ENCODE measurements around the gene UBE2O.

UBE2O gene

DNA sequence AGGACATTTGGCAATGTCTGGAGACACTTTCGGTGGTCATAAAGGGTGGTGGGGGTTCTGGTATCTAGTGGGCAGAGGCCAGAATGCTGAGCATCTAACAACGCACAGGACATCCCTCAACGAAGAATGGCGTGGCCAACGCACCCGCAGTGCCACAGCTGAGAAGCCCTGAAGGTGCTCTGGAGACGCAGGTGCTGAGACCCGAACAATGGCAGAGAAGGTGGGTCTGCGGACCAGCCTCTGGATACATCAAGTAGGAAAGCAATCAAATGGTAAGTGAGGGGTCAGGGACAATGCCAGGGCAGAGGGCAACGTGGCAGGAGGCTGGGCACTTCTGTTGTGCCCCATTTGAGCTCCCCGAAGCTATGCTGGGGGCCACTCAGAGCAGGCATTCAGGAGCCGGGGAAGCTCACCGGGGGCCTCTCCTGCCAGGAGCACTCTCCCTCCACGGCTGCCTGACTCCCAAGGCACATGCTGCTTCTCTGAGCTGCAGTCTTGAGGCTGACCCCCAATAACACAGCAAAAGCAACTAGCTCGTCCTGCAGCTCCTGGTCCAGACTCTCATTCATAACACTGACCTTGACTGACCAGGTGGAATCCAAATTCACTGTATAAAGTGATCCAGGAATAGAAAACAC is 42.5 kb downstream of the UBE2O start:
- no peak for DNase-seq

DNA sequence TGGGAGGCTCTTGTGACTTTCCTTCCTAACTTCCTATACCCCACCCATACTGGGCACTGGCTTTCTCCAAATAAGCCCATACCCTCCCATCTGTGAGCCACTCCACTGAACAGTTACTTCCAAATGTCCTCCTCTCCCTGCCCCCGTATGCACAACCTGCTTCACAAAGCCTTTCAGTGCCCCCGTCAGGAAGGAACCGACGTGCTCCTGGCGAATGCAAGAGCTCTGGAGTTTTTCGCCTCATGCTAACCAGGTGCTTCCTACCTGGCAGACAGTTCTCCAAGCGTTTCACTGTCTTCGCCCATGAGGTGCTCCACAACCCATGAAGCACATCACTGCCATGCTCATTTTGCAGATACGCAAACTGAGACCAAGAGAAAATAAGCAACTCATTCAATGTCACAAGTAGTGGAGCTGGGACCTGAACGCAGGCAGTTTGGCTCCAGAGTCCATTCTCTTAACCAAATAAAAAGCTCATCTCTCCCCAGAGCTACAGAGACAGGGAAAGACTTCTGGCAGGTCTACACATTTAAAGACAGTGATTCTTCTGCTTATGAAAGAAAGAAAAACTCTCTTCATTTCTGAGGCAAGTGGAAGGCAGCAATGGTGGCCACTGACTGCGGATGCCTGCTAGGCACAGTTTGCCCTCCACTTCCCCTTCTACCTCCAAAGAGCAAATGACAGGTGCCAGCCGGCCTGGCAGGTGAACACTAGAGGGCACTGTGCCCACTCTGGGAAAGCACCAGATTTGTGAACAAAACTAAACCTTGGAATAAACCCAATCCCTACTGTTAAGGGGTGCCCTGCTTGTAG is 44.7 kb downstream of the UBE2O start:
- peak; percentile 82 for DNase-seq

DNA sequence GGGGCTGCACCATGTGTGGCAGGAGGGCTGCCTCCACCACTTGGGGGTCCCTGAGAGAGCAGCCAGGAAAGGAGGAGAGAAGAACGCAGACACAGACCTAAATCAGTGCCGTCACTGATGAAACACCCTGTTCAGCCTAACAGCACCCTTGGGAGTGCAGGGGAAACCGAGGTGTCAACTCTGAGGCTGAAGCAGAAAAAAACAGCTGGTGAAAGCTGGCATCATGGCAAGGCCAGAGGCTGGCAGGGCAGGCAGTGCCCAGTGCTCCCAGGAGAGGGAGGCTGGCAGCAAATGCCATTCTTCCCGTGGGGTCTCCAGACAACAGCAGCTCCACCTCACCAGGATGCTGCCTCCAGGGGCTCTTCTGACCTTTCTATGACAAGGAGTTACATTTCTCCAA is 45.4 kb downstream of the UBE2O start:
- DNase-seq: no peak

DNA sequence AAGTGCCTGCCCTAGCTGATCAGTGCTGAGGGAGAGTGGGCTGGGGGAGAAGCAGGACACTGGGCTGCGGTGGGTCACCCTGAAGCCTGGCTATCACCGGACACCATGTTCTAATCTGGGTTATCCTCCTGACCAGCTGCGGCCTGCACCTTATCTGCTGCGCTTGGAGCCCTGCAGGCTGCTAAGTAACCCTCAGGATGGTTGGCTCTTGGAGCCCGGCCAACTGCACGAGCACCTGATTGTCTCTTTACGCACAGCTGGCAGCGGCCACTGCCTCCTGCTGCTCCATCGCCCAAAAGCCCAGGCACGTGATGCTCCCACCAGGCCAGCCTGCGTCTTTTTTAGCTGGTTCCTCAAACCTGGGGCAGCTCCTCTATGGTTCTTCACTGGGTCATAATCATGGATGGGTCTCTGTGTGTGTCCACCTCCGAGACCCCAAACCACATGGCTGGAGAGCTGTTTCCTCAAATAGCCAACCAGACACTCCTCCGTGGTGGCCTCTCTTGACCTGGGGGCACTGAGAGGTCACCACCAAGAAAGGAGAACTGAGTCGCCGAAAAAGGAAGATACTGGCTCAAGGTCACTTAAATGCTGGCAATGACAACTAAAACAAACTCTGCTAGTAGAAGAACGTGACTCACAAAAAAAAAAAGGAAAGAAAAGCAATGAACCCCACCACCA is 46.8 kb downstream of the UBE2O start:
- DNase-seq: peak; percentile 54

DNA sequence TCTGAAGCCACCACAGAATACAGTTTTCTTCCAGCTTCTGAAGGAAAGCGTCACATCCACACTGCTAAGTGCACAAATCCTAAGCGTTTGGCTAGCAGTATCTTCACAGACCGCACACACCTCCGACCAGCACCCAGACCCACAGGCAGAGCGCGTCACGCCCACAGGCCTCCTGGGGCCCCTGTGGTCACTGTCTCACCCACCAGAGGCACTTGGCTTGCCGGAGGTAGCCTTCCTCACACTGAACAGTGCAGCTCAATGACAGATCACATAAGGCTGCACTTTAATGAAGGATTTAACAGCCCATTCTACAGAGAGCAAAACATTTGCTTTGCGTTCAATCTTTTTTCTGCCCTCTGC is 47.4 kb downstream of the UBE2O start:
- DNase-seq: no peak

DNA sequence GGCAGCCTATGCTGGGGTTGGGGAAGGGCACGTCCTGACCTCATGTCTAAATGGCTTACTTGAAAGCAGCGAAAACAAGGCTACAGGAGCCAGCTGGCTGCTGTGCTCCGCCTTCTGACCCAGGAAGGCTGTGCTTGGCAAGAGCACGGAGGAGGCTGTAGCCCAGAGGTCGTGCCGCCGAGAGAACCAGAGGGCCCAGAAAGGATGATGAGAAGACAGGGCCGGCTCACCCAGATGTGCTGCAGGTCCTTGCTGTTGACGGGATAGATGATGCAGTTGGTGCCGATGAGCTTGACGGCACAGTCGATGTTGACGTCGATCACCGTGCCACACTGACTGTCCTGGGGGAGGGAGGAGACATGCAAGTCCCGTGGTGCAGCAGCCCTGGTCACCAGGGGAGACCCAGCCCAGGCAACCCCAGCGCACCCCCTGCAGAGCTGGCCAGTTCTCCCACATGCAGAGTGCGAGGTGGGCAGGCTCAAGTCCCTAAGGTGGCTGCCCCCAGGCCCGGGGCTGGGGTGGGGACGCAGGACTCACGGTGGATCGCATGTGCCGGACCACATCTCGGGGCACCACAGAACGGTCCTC is 47.9 kb downstream of the UBE2O start:
- DNase-seq: no peak

DNA sequence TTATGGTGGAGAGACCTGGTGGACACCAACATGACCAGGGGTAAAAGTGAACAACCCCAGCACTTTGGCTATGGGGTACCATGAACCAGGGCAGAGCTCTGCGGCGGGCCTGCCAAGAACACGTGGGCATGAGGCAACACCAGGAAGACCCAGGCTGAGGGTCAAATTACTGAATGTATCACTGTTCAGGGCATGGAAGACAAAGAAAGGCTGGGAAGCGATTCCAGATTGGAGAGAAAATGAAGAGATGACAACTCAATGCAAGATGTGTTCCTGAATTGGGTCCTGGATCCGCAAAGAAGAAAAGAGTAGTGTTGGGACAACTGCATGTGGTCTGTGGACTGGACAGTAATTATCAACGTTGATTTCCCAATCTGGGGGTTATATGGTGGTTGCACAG is 48.7 kb downstream of the UBE2O start:
- no peak for DNase-seq

DNA sequence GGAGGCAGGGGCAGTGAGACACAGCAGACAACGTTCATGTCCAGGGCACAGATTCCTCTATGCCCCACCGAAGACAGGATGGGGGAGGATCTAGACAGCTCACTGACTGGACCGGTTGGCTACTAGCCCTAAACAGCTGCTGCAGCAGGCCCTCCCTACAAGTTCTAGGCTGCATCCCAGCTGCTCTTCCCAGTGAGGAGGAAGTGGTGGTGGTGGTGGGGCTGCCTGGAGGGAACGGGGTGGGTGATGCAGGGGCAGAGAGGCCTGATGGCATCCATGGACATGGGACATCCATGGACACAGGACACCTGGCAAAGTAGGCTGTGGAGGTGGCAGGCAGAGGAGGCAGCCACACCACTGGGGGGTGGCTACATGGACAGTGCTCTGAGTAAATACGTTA is 50.2 kb downstream of the UBE2O start:
- DNase-seq: no peak

DNA sequence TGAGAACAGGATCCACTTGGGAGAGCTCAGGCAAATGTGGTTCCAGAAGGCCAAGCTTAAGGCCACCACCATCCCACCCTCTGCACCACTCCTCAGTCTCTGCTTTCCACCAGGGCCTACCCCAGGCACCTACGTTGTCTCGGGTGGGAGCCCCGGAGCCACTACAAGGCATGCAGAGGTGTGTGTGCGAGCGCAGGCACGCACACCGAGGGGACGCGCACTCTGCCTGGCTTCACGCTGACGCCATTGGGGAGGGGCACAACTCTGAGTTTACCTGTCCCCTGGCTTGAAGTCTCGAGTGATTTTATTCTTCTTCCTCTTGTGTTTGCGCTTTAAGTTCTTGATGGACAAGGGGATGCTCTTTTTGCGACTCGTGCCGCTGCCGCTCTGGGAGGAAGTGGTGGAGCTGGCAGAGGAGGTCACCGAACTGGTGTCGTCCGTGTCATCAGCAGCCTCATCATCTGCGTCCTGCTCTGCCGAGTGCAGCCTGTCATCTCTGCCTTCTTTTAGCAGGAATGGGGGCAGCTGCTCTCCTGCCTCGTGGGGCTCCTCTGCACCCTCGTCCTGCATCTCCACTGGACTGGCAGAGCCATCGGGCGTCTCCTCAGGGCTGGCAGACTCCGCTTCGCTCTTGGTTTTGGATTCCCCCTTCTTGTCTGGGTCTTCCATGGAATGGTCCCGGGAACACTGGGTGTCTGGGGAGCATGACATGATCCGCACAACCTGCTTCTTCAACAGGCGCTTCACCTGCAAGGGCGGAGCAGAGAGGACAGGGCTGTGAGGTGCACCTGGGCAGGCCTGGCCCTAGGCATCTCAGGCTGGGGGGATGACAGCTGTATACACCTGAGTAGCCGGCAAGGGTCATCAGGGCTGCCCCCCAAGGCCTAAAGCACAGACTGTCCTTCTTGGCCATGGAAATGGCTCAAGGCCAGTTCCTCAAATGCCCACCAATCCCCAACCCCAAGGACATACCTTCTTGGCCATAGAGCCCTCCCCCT is 53.5 kb downstream of the UBE2O start:
- no peak for DNase-seq

DNA sequence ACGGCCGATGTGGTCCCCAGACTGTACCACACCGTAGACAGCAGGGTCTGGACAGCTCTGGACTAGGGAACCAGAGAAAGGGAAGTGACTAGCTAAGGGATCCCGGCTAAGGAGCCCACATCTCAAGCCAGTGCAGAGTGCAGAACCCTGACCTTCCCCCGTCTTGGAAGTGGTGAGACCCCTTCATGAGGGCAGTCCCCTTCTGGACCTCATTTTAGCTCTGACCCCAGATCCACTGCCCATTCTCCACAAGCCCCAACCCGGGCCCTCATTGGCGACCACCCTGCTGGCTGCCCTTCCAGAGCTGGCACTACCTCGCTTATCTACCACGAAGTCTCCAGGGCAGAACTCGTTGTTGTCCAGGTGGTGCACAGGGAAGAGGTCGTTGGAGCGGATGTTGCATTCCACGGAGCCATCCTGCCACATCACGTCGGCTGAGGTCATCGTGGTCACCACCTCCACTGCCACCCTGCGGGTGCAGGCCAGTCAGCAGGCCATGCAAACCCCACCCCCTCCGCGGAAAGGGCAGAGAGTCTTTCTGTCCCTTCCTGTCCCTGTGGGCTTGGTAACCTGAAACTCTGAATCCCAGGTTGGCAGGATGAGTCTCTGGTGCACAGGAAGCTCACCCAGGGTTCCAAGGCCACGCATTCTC is 54.3 kb downstream of the UBE2O start:
- peak; percentile 40 for DNase-seq

DNA sequence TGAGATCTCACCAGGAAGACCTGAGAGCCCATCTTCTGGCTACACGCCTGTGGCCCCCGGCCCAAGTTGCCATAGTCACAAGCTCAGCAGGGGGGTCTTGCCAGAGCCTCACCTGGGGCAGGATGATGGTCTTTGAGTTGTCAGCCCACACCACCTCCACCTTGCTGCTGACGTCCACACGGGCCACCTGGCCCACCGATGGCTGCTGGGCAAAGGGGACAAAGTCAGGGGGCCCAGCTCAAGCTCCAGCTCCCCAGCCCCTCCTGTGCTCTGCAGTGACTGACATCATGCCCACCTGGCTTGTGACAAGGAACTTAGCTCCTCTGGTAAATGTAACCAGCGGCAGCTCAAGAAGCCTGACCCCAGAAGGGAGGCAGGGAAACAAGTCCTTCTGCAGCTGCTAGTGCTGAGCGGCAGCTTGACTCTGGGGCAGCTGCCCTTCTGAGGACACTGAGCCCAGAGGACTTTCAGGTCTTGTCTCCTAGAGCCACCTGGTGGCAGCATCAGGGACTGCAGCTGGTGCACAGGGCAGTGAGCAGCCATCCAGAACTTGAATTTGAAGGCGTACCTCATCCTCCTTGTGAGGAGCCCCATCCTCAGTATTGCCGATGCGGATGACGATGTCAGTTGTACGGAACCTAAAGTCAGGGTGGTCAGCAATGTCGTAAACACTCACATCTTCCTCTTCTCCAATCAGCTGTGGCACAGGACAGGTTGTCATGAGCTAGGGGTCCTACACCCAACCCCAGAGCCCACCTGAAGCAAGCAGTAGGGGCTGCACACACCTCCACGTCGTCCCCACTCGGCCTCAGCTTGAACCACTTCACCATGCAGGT is 55.0 kb downstream of the UBE2O start:
- peak; percentile 96 for DNase-seq

DNA sequence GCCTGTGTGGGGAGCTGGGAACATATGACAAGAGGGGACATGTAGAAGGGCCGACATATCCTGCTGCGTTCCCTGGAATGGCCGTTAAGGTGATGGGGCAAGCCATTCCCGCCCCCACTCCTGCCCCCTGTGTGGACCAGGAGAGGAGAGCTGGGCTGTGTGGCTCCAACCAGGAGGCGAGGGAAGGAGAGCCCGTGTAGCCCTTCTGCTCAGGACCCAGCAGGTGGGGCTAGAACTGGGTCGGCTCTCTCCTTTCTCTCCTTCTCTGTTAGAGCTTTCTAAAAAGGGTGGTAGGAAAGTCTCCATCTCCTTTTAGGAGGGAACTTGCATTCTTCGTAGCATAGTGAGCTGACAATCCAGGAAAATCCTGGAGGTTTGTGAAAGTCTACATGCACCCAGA is 55.8 kb downstream of the UBE2O start:
- no peak for DNase-seq

DNA sequence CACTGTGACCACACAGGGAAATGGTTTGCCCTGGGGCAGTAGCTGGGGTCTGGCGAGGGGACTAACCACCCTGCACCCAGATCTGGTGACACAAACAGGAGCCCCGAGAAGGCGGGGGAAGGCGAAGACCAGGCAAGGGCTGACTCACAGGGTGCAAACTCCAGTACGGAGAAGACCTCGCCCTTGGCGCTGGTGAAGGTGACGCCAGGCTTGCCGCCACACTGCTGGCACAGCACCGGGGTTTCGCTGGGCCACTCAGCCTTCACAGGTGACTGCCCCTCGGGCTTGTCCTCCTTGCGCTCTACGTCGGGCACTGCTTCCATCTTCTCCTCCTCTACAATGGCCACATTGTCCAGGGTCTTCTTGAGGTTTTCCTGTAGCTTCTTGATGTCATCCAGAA is 57.0 kb downstream of the UBE2O start:
- no peak for DNase-seq

DNA sequence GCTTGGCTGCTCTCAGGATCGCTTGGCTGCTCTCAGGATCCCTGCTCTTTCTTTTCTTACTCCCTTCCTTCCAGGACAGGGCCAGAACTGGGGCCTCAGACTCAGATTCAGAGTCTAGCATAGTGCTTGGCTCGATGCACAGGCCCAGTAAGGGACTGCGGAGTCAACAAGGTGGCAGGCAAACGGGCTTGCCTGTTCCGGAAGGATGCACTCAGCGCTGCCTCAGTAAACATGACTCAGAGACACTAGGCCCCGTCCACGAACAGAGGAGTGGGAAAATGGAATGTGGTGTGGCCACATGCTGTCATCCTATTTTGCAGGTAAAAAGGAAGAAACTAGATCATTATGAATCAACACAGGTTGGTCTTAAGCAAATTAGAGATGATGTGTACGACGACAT is 58.8 kb downstream of the UBE2O start:
- peak; percentile 96 for DNase-seq

DNA sequence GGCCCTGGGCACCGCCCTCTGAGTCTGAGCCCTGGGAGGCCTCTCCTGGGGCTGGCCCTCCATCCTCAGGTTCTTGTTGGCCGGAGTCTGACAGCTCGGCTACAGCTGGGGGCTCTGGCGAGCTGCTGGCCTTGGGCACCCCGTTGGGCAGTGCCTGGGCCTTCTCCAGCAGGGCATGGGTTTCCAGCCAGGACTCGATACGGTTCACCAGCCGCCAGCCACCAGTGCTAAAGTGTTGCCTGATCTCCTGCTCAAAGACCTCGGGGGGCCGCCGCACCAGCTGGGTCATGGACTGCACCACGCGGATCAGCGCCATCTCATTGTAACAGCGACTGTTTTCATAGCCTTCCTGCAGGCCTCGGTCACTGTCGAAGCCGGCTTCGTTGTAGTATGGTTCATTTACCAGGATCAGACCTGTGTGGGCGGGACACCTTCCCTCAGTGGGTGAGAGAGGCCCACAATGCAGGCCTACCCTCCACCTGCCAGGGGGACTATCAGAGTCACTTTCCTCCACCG is 61.7 kb downstream of the UBE2O start:
- no peak for DNase-seq

DNA sequence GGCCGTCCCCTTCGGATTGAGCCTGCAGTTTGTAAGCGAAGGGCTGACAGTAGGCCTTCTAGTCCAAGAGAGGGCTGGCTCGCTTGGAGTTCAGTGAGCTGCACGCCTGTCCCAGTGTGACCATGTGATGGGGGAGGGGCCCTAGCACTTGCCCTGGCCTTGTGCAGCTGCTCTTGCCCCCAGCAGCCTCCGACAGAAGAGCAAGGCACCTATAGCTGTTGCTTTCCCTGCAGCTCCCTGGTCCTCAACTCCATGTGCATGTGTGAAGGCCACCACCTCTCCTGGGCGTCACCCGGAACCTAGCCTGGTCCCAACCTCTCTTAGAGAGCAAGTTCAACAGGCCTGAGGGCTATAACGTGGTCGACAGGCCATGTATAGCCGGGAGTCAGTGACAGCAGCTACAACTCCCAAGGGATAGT is 62.9 kb downstream of the UBE2O start:
- no peak for DNase-seq

DNA sequence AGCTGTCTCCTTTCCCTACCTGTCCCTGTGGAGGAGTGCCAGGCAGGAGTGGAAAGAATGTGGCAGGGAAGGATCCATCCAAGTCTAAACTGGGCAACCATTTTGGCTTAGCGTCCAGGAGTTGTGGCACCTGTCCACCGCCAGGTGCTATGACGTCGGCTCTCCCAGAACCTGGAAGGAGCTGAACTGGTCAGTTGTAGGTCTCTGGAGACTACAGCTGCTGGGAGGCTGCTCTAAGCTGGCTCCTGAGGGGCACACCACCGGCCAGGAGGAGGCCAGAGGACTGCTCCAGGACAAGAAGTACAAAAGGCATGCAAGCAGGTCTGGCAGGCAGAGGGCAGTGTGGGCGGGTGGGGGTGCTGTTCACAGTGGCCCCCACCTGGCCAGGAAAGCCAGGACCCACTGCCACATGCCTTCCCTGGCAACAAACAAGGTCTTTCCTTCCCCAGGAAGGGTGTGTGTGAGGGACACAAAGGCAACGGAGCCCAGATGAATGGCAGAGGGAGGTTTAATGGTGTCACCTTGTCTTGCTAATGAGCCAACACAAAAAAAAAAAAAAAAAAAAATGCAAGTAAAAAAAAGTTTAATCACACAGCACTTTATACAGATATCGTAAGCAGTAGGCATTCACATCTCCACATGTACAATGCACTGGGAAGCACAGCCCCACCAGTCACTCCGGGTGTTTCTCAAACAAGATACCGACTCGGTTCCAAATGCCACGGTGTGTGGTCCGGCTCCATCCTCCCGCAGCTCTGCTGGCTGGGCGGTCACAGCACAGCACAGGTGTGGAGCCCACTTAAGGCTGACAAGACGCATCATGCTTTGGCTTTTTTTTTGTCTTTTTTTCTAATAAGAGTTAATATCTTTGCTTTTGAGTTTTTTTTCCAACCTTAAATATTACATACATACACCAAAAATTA is 63.7 kb downstream of the UBE2O start:
- DNase-seq: peak; percentile 59

DNA sequence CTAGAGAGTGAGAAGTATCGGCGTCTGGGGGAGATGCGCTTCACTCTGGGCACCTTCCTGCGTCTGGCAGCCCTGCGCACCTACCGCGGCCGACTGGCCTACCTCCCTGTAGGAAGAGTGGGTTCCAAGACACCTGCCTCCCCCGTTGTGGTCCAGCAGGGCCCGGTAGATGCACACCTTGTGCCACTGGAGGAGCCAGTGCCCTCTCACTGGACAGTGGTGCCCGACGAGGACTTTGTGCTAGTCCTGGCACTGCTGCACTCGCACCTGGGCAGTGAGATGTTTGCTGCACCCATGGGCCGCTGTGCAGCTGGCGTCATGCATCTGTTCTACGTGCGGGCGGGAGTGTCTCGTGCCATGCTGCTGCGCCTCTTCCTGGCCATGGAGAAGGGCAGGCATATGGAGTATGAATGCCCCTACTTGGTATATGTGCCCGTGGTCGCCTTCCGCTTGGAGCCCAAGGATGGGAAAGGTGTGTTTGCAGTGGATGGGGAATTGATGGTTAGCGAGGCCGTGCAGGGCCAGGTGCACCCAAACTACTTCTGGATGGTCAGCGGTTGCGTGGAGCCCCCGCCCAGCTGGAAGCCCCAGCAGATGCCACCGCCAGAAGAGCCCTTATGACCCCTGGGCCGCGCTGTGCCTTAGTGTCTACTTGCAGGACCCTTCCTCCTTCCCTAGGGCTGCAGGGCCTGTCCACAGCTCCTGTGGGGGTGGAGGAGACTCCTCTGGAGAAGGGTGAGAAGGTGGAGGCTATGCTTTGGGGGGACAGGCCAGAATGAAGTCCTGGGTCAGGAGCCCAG is 65.8 kb downstream of the UBE2O start:
- DNase-seq: no peak
